ENCODE results near the gene LENEP.
A peak's percentile ranks its signal among the peaks of the same experiment; 100 is the strongest.
"Not testable (repeated sequence)": the region's sequence is repeated elsewhere in the genome, so short reads cannot be mapped to it uniquely, and the experiment has no call there.

The LENEP gene

GRCh38 chr1:154975409-154976059 lies 17.9 kb upstream of the LENEP start:
- DNase-seq, result peak; percentile 80

- DNase-seq, result not testable (repeated sequence)
These were observed 15.6 kb upstream of the LENEP start for GRCh38 chr1:154977762-154978161.

- no peak for DNase-seq
These were observed 15.0 kb upstream of the LENEP start for GRCh38 chr1:154978360-154978759.

GRCh38 chr1:154982341-154982740 lies 11.0 kb upstream of the LENEP start:
- no peak for DNase-seq

- DNase-seq, result peak; percentile 100
These were observed 10.3 kb upstream of the LENEP start, which contains the start of gene FLAD1 for GRCh38 chr1:154982897-154983648. Gene FLAD1 (plus strand): TSS chr1:154983344. CDS start chr1:154983695, 351 bp downstream.

- DNase-seq, result no peak
These were observed 9.5 kb upstream of the LENEP start for GRCh38 chr1:154983776-154984466.

- not testable (repeated sequence) for DNase-seq
These were observed 6.7 kb upstream of the LENEP start for GRCh38 chr1:154986736-154987135.

GRCh38 chr1:154987326-154987725 lies 6.1 kb upstream of the LENEP start:
- DNase-seq, result no peak

- DNase-seq, result no peak
These were observed 5.1 kb upstream of the LENEP start for GRCh38 chr1:154988058-154988954.

GRCh38 chr1:154989195-154989860 lies 4.1 kb upstream of the LENEP start:
- DNase-seq, result no peak

- no peak for DNase-seq
These were observed 3.1 kb upstream of the LENEP start for GRCh38 chr1:154990276-154990675.

GRCh38 chr1:154992721-154993571 lies 440 bp upstream of the LENEP start:
- no peak for DNase-seq

GRCh38 chr1:154994269-154994587 lies 842 bp downstream of the LENEP start:
- DNase-seq, result no peak

- DNase-seq, result no peak
These were observed 1.2 kb downstream of the LENEP start for GRCh38 chr1:154994591-154994990.

GRCh38 chr1:154995301-154995983 lies 2.1 kb downstream of the LENEP start:
- peak; percentile 33 for DNase-seq

- no peak for DNase-seq
These were observed 3.7 kb downstream of the LENEP start for GRCh38 chr1:154996966-154997701.

- DNase-seq, result no peak
These were observed 4.9 kb downstream of the LENEP start for GRCh38 chr1:154998201-154998780.

GRCh38 chr1:154998818-154999570 lies 5.6 kb downstream of the LENEP start:
- peak; percentile 96 for DNase-seq
